Body of pancreas (tissue), 4 donors: ENCODE measurements around the gene BCL2L11.

Source experiments
- CTCF ChIP-seq, 7 experiments: fragments of 450-650 bp in 4 of 7; fragments of 200-600 bp in 3 of 7; sonication (generic) in 3 of 7; IDR thresholded peaks; one replicate each; pipeline ENCODE4 v1.5.1; 2016 to 2019; ENCODE audit warnings: antibody characterized with exemption in 7 of 7
- POLR2A ChIP-seq, 3 donors: fragments of 450-650 bp; IDR thresholded peaks; one replicate each; pipeline ENCODE4 v1.6.1; 2016; ENCODE audit warnings: antibody characterized with exemption in 3 of 3, mild to moderate bottlenecking in 2 of 3

- TF ChIP-seq POLR2A (IDR thresholded peaks at IDR 0.05) (no peak), CTCF (IDR thresholded peaks at IDR 0.05) (no peak)
Measured at GRCh38 chr2:111199840-111200239, 79.1 kb downstream of the BCL2L11 start.
